ENCODE measurements around the gene GPATCH4.
"Not testable (repeated sequence)": the region's sequence is repeated elsewhere in the genome, so short reads cannot be mapped to it uniquely, and the experiment has no call there.

Gene GPATCH4

DNA sequence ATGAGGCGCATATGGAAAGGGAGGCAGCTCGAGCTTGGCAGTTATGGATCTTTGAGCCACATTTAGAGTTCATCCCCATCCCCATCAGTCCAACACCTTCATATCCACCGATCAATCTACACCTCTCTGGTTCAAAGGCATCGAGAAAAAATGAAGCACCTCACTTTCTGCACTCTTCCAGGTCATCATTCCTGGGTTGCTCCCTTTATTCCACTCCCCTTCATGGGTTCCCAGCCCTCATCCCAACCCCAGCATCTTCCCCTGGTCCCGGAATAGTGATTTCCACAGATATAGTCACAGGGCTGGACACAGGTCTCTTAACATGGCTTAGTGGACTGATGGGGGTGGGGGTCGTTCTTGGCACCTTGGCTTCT, 18.3 kb upstream of the GPATCH4 start:
- Mint-ChIP-seq H3K9me3 (no peaks in the 10 kb centered on the region), H3K4me1 (ENCODE audit: low read depth) (peaks cover 5% of the 10 kb centered on the region), H3K27ac (no peak overlapping the region), H3K4me3 (no peak overlapping the region), H3K27me3 (ENCODE audit: low read depth) (peaks cover 78% of the 10 kb centered on the region), H3K36me3 (ENCODE audit: low read depth) (peaks cover 1% of the 10 kb centered on the region)

DNA sequence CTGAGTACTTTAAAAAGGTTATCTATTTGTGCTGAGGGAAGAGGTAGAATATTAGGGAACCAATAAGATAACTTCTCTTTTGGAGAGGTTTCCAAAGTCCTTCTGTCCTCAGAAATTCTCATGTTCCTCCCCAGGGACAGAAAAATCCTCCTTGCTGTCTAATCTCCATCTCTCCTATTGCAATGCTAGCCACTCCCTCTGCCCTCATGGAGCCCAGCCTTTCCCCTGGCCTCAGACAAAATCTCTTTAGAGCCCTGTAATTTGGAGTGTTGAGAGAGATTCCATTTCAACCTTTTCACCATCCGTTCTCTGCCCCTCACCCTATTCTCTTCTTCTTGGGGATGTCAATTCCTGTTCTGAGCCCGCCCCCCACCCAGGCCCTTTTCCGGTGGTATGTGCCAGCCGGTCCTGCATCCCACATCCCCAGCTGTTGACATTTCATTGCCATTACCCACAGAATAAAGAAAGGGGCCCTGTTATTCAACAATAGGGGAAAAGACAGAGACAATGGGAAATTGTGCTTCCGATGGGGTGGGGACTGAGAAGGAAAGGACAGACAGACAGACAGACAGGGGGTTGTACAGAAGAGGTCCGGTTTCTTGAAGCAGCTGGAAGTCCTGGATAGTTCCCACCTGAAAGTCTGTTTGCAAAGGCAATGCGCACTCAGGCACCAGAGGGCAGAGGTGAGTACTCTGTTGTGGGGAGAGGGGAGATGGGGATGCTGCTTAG, 17.7 kb upstream of the GPATCH4 start, which contains the start of gene HAPLN2:
Gene HAPLN2, plus strand, starts transcription at position 563 of the 729 bp plus-strand sequence. CDS start 4,076 bp downstream, outside the sequence.
- H3K9me3 Mint-ChIP-seq, result no peaks in the 10 kb centered on the region

DNA sequence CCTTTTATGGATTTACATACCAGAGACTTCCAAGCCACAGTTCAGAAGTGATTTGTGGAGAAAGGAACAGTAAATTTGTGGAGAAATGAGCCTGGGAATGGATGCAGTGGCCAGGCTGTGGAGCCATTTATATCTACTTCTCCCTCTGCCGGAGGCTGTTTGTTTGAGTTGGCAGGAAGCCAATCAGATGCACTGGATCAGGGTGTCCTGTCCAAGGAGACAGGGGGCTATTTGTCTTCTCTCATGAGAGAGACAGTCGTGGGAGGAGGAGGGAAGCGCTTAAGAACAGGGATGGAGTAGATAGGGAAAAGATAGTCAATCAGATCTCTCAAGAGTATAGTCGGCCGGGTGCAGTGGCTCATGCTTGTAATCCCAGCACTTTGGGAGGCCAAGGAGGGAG, 15.2 kb upstream of the GPATCH4 start:
- no peaks in the 10 kb centered on the region for H3K9me3 Mint-ChIP-seq
- H3K27me3 Mint-ChIP-seq (ENCODE audit: low read depth), result peaks cover 72% of the 10 kb centered on the region
- peaks cover 3% of the 10 kb centered on the region for H3K4me1 Mint-ChIP-seq (ENCODE audit: low read depth)
- no peaks in the 10 kb centered on the region for H3K36me3 Mint-ChIP-seq (ENCODE audit: low read depth)
- no peak overlapping the region for H3K27ac Mint-ChIP-seq
- H3K4me3 Mint-ChIP-seq, result no peak overlapping the region

More for the DNA sequence above, 17.7 kb upstream of the GPATCH4 start, which contains the start of gene HAPLN2:
- peaks cover 1% of the 10 kb centered on the region for H3K36me3 Mint-ChIP-seq (ENCODE audit: low read depth)
- H3K4me3 Mint-ChIP-seq, result no peak within 1 kb of the TSS
- H3K27ac Mint-ChIP-seq, result no peak within 1 kb of the TSS
- H3K27me3 Mint-ChIP-seq (ENCODE audit: low read depth), result peaks cover 80% of the 10 kb centered on the region
- H3K4me1 Mint-ChIP-seq (ENCODE audit: low read depth), result peaks cover 3% of the 10 kb centered on the region

GRCh38 chr1:156615946-156616345, 14.7 kb upstream of the GPATCH4 start:
- Mint-ChIP-seq H3K27me3 (ENCODE audit: low read depth) (peaks cover 70% of the 10 kb centered on the region), H3K36me3 (ENCODE audit: low read depth) (no peaks in the 10 kb centered on the region), H3K9me3 (no peaks in the 10 kb centered on the region), H3K4me1 (ENCODE audit: low read depth) (peaks cover 3% of the 10 kb centered on the region), H3K4me3 (no peak overlapping the region), H3K27ac (no peak overlapping the region)

DNA sequence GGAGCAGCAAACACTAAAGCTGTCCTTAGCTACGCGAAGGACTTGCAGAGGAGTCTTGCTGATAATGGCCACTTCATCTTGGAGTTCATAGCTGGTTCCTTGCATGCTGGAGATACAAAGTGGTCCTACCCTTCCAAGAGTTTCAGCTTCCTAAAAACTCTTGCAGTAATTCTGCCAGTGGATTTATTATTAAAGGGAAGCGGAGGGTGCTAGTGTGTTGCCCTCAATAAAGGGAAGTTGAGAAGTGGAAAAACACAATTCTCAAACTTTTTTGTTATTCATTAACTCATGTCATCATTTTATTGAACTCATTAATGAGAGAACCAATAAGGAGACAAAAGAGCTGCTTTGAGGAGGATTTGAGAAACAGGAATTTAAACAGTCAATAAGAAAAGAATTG, 11.4 kb upstream of the GPATCH4 start:
- no peak overlapping the region for H3K4me3 Mint-ChIP-seq
- no peaks in the 10 kb centered on the region for H3K9me3 Mint-ChIP-seq
- peaks cover 9% of the 10 kb centered on the region for H3K4me1 Mint-ChIP-seq (ENCODE audit: low read depth)

GRCh38 chr1:156610072-156610471, 8.8 kb upstream of the GPATCH4 start:
- not testable (repeated sequence) for H3K36me3 Mint-ChIP-seq (ENCODE audit: low read depth); H3K9me3 Mint-ChIP-seq; H3K4me3 Mint-ChIP-seq; H3K27ac Mint-ChIP-seq; H3K4me1 Mint-ChIP-seq (ENCODE audit: low read depth)
- H3K27me3 Mint-ChIP-seq (ENCODE audit: low read depth), result peaks cover 42% of the 10 kb centered on the region

More for the DNA sequence above, 11.4 kb upstream of the GPATCH4 start:
- no peaks in the 10 kb centered on the region for H3K36me3 Mint-ChIP-seq (ENCODE audit: low read depth)
- H3K27ac Mint-ChIP-seq, result no peak overlapping the region
- peaks cover 55% of the 10 kb centered on the region for H3K27me3 Mint-ChIP-seq (ENCODE audit: low read depth)

GRCh38 chr1:156608981-156609380, 7.7 kb upstream of the GPATCH4 start:
- H3K9me3 Mint-ChIP-seq, result no peaks in the 10 kb centered on the region
- no peaks in the 10 kb centered on the region for H3K36me3 Mint-ChIP-seq (ENCODE audit: low read depth)
- no peak overlapping the region for H3K27ac Mint-ChIP-seq
- no peak overlapping the region for H3K4me3 Mint-ChIP-seq
- H3K27me3 Mint-ChIP-seq (ENCODE audit: low read depth), result peaks cover 31% of the 10 kb centered on the region
- H3K4me1 Mint-ChIP-seq (ENCODE audit: low read depth), result peaks cover 9% of the 10 kb centered on the region

DNA sequence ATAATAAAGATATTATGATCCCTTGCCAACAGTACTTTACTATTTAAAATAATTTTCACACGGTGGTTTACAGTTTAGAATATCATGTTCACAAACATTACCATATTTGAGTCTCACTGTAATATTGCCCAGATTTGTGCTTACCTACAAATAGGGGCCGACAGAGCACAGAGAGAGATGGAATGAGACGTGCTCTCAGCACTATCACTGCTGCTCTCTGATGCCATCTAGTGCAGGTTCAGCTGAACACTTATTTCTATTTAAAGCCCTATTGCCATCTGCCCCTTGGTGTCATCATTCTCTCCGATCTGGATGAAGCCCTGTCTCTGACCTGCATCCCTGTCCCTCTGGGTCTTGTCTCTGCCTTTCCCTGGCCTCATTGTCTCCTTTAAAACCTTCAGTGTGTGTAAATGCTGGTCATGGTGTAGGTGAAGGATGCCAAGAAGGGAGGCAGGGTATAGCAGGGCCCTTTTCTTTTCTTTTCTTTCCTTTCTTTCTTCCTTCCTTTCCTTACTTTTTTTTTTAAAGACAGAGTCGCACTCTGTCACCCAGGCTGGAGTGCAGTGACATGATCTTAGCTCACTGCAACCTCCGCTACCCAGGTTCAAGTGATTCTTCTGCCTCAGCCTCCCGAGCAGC, 6.9 kb upstream of the GPATCH4 start:
- Mint-ChIP-seq H3K27me3 (ENCODE audit: low read depth) (peaks cover 28% of the 10 kb centered on the region), H3K27ac (no peak overlapping the region), H3K36me3 (ENCODE audit: low read depth) (no peaks in the 10 kb centered on the region), H3K4me1 (ENCODE audit: low read depth) (peaks cover 9% of the 10 kb centered on the region), H3K9me3 (no peaks in the 10 kb centered on the region), H3K4me3 (no peak overlapping the region)

- Mint-ChIP-seq H3K27me3 (ENCODE audit: low read depth) (peaks cover 23% of the 10 kb centered on the region), H3K4me1 (ENCODE audit: low read depth) (peaks cover 14% of the 10 kb centered on the region)
- H3K27ac Mint-ChIP-seq; H3K36me3 Mint-ChIP-seq (ENCODE audit: low read depth); H3K9me3 Mint-ChIP-seq; H3K4me3 Mint-ChIP-seq: not testable (repeated sequence)
Observed at GRCh38 chr1:156607344-156607743, 6.1 kb upstream of the GPATCH4 start.

GRCh38 chr1:156602557-156602993, 1.3 kb upstream of the GPATCH4 start:
- Mint-ChIP-seq H3K9me3 (no peaks in the 10 kb centered on the region), H3K4me3 (peak overlapping the region; percentile 55), H3K4me1 (ENCODE audit: low read depth) (peaks cover 19% of the 10 kb centered on the region), H3K27ac (no peak overlapping the region), H3K27me3 (ENCODE audit: low read depth) (peaks cover 5% of the 10 kb centered on the region), H3K36me3 (ENCODE audit: low read depth) (peaks cover 10% of the 10 kb centered on the region)

DNA sequence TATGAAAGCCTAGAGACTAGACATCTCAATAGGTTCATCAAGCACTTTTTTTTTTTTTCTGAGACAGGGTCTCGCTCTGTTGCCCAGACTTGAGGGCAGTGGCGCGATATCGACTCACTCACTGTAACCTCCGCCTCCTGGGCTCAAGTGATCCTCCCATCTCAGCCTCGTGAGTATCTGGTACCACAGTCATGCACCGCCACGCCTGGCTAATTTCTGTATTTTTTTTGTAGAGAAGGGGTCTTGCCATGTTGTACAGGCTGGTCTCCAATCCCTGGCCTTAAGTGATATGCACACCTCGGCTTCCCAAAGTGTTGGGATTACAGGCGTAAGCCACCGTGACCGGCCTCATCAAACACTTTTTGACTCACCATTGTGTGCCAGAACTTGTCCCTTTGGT, 613 bp upstream of the GPATCH4 start:
- H3K4me1 Mint-ChIP-seq (ENCODE audit: low read depth), result peaks cover 19% of the 10 kb centered on the region
- H3K9me3 Mint-ChIP-seq, result no peaks in the 10 kb centered on the region
- no peak overlapping the region for H3K27ac Mint-ChIP-seq
- H3K4me3 Mint-ChIP-seq, result peak overlapping the region; percentile 99
- peaks cover 14% of the 10 kb centered on the region for H3K36me3 Mint-ChIP-seq (ENCODE audit: low read depth)
- H3K27me3 Mint-ChIP-seq (ENCODE audit: low read depth), result peaks cover 2% of the 10 kb centered on the region

DNA sequence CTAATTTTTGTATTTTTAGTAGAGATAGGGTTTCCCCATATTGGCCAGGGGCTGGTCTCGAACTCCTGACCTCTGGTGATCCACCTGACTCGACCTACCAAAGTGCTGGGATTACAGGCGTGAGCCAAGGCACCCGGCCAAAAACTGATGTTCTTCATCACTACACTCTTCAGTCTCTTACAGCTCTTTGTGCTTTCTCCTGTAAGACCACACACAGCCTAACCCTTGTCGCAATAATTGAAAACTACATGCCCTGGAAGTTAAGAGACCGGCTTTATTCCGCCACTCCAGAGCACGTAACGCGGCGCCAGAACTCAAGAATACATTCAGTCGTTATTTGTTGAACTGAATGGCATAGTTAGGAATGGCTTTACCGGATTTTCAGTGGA, 552 bp downstream of the GPATCH4 start:
- Mint-ChIP-seq H3K36me3 (ENCODE audit: low read depth) (peaks cover 23% of the 10 kb centered on the region), H3K27me3 (ENCODE audit: low read depth) (no peaks in the 10 kb centered on the region), H3K4me3 (peak overlapping the region; percentile 99), H3K27ac (peak overlapping the region; percentile 94), H3K9me3 (no peaks in the 10 kb centered on the region), H3K4me1 (ENCODE audit: low read depth) (peaks cover 19% of the 10 kb centered on the region)

GRCh38 chr1:156599811-156600210, 1.5 kb downstream of the GPATCH4 start:
- no peaks in the 10 kb centered on the region for H3K9me3 Mint-ChIP-seq
- peak overlapping the region; percentile 99 for H3K4me3 Mint-ChIP-seq
- H3K27me3 Mint-ChIP-seq (ENCODE audit: low read depth), result no peaks in the 10 kb centered on the region
- H3K36me3 Mint-ChIP-seq (ENCODE audit: low read depth), result peaks cover 31% of the 10 kb centered on the region
- no peak overlapping the region for H3K27ac Mint-ChIP-seq
- H3K4me1 Mint-ChIP-seq (ENCODE audit: low read depth), result peaks cover 25% of the 10 kb centered on the region

- peaks cover 34% of the 10 kb centered on the region for H3K36me3 Mint-ChIP-seq (ENCODE audit: low read depth)
Observed at GRCh38 chr1:156598731-156599432, 2.4 kb downstream of the GPATCH4 start.

GRCh38 chr1:156598125-156598524, 3.2 kb downstream of the GPATCH4 start:
- Mint-ChIP-seq H3K9me3 (no peaks in the 10 kb centered on the region), H3K27ac (peak overlapping the region; percentile 11), H3K4me1 (ENCODE audit: low read depth) (peaks cover 25% of the 10 kb centered on the region), H3K27me3 (ENCODE audit: low read depth) (no peaks in the 10 kb centered on the region), H3K4me3 (no peak overlapping the region), H3K36me3 (ENCODE audit: low read depth) (peaks cover 34% of the 10 kb centered on the region)

More at GRCh38 chr1:156598731-156599432, 2.4 kb downstream of the GPATCH4 start:
- Mint-ChIP-seq H3K4me1 (ENCODE audit: low read depth) (peaks cover 25% of the 10 kb centered on the region), H3K27ac (no peak overlapping the region), H3K9me3 (no peaks in the 10 kb centered on the region), H3K4me3 (no peak overlapping the region), H3K27me3 (ENCODE audit: low read depth) (no peaks in the 10 kb centered on the region)

Data from T-helper 1 cell treated with Interleukin-12 subunit alpha and Interleukin-12 subunit beta and Interleukin-4 antibody, amounts not matched to agents 30 μg/mL and 1 μg/mL, for 36 hours (primary cell).